HG03442 (cell line): ENCODE data around the gene ANK3.

Experiments used
- ATAC-seq: cut with Tn5 transposase; IDR thresholded peaks from one replicate; pipeline ENCODE4 v1.9.1; 2021; ENCODE audit warnings: mild to moderate bottlenecking, moderate library complexity; ENCODE audit not compliant: unreplicated experiment

ANK3 gene

GRCh38 chr10:60188548-60188947 lies 201.1 kb downstream of the ANK3 start:
- no peak for ATAC-seq

GRCh38 chr10:60187691-60188090 lies 202.0 kb downstream of the ANK3 start:
- no peak for ATAC-seq

- no peak for ATAC-seq
Observed at GRCh38 chr10:60186315-60187071, 203.2 kb downstream of the ANK3 start.

GRCh38 chr10:60185421-60185820 lies 204.3 kb downstream of the ANK3 start:
- ATAC-seq: no peak

GRCh38 chr10:60182691-60183090 lies 207.0 kb downstream of the ANK3 start:
- no peak for ATAC-seq

- no peak for ATAC-seq
Observed at GRCh38 chr10:60176925-60177324, 212.8 kb downstream of the ANK3 start.

GRCh38 chr10:60175441-60175971 lies 214.2 kb downstream of the ANK3 start:
- no peak for ATAC-seq

- no peak for ATAC-seq
Observed at GRCh38 chr10:60172363-60172990, 217.2 kb downstream of the ANK3 start.

GRCh38 chr10:60171436-60172013 lies 218.2 kb downstream of the ANK3 start:
- ATAC-seq: no peak

GRCh38 chr10:60170250-60170649 lies 219.4 kb downstream of the ANK3 start:
- ATAC-seq: no peak

- ATAC-seq: no peak
Observed at GRCh38 chr10:60169111-60169510, 220.6 kb downstream of the ANK3 start.

GRCh38 chr10:60167050-60167449 lies 222.6 kb downstream of the ANK3 start:
- ATAC-seq: no peak

- ATAC-seq: no peak
Observed at GRCh38 chr10:60163786-60164185, 225.9 kb downstream of the ANK3 start.

GRCh38 chr10:60162631-60163030 lies 227.0 kb downstream of the ANK3 start:
- no peak for ATAC-seq

- no peak for ATAC-seq
Observed at GRCh38 chr10:60155943-60156683, 233.6 kb downstream of the ANK3 start.

GRCh38 chr10:60155099-60155877 lies 234.4 kb downstream of the ANK3 start:
- ATAC-seq: no peak

- no peak for ATAC-seq
Observed at GRCh38 chr10:60149003-60149402, 240.7 kb downstream of the ANK3 start.

- no peak for ATAC-seq
Observed at GRCh38 chr10:60148266-60148840, 241.3 kb downstream of the ANK3 start.

GRCh38 chr10:60147576-60148265 lies 242.0 kb downstream of the ANK3 start:
- no peak for ATAC-seq

- ATAC-seq: no peak
Observed at GRCh38 chr10:60147025-60147424, 242.7 kb downstream of the ANK3 start.
